Measurements from ENCODE around the gene TRPM2.

DNA sequence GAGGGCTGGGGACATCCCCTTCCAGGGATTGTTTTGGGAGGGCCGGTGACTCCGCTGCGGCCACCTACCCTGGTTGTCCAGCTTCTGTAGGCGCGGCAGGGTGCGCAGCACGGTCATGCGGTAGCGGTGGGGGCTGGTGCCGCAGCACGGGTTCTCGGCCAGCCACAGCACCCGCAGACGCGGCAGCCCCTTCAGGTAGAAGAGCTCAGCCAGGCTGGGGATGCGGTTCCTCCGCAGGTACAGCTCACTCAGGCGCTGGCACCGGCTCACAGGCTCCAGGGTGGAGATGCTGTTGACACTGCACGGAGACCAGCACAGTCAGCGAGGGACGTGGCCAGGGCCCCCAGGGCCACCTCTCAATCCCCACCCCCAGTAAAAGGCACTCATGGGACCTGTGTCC is 20.5 kb upstream of the TRPM2 start:
- TF ChIP-seq EP300 (IDR thresholded peaks at IDR 0.05) (no peak), POLR2AphosphoS5 (IDR thresholded peaks at IDR 0.05) (no peak)
- TF ChIP-seq, protein P1, sequence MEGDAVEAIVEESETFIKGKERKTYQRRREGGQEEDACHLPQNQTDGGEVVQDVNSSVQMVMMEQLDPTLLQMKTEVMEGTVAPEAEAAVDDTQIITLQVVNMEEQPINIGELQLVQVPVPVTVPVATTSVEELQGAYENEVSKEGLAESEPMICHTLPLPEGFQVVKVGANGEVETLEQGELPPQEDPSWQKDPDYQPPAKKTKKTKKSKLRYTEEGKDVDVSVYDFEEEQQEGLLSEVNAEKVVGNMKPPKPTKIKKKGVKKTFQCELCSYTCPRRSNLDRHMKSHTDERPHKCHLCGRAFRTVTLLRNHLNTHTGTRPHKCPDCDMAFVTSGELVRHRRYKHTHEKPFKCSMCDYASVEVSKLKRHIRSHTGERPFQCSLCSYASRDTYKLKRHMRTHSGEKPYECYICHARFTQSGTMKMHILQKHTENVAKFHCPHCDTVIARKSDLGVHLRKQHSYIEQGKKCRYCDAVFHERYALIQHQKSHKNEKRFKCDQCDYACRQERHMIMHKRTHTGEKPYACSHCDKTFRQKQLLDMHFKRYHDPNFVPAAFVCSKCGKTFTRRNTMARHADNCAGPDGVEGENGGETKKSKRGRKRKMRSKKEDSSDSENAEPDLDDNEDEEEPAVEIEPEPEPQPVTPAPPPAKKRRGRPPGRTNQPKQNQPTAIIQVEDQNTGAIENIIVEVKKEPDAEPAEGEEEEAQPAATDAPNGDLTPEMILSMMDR (IDR thresholded peaks at IDR 0.05): no peak
